GM19455 (cell line): ENCODE results near the gene SHANK1.
"Not testable (repeated sequence)": the region's sequence is repeated elsewhere in the genome, so short reads cannot be mapped to it uniquely, and the experiment has no call there.

ENCODE experiments used
- ATAC-seq: cut with Tn5 transposase; IDR thresholded peaks from one replicate; pipeline ENCODE4 v1.9.1; 2021; ENCODE audit not compliant: unreplicated experiment

Gene SHANK1

GRCh38 chr19:50639121-50640112 lies 80.2 kb downstream of the SHANK1 start, which contains the start of gene SYT3:
SYT3 (minus strand) TSS chr19:50639881; CDS start chr19:50637411, 2,470 bp downstream.
- ATAC-seq, result no peak

- ATAC-seq, result no peak
These were observed 81.0 kb downstream of the SHANK1 start for GRCh38 chr19:50638600-50638999.

GRCh38 chr19:50636317-50637085 lies 83.1 kb downstream of the SHANK1 start:
- ATAC-seq, result no peak

- no peak for ATAC-seq
These were observed 85.6 kb downstream of the SHANK1 start for GRCh38 chr19:50633973-50634372.

GRCh38 chr19:50633359-50633758 lies 86.2 kb downstream of the SHANK1 start:
- ATAC-seq, result no peak

GRCh38 chr19:50632151-50632835 lies 87.3 kb downstream of the SHANK1 start:
- no peak for ATAC-seq

GRCh38 chr19:50629801-50630200 lies 89.8 kb downstream of the SHANK1 start:
- no peak for ATAC-seq

GRCh38 chr19:50629194-50629593 lies 90.4 kb downstream of the SHANK1 start:
- ATAC-seq, result no peak

- no peak for ATAC-seq
These were observed 91.1 kb downstream of the SHANK1 start for GRCh38 chr19:50628551-50628950.

- no peak for ATAC-seq
These were observed 91.5 kb downstream of the SHANK1 start for GRCh38 chr19:50628146-50628545.

GRCh38 chr19:50626795-50627194 lies 92.8 kb downstream of the SHANK1 start:
- no peak for ATAC-seq

GRCh38 chr19:50626011-50626410 lies 93.6 kb downstream of the SHANK1 start:
- ATAC-seq, result no peak

- no peak for ATAC-seq
These were observed 94.5 kb downstream of the SHANK1 start for GRCh38 chr19:50624949-50625600.

GRCh38 chr19:50620394-50620906 lies 99.2 kb downstream of the SHANK1 start:
- not testable (repeated sequence) for ATAC-seq

GRCh38 chr19:50619184-50619583 lies 100.4 kb downstream of the SHANK1 start:
- not testable (repeated sequence) for ATAC-seq

GRCh38 chr19:50618379-50618778 lies 101.2 kb downstream of the SHANK1 start:
- not testable (repeated sequence) for ATAC-seq

- not testable (repeated sequence) for ATAC-seq
These were observed 106.8 kb downstream of the SHANK1 start for GRCh38 chr19:50612504-50613404.
